BLaER1 (cell line): ENCODE measurements around the gene GCNT2.
"Not testable (repeated sequence)": the region's sequence is repeated elsewhere in the genome, so short reads cannot be mapped to it uniquely, and the experiment has no call there.

Source experiments
- H3K27ac ChIP-seq: shearing (Covaris generic); formaldehyde crosslinking; 2 replicates; pipeline ENCODE4 v1.8.1; 2022
- H3K27me3 ChIP-seq: shearing (Covaris generic); formaldehyde crosslinking; 2 replicates; pipeline ENCODE4 v1.8.1; 2022
- H3K36me3 ChIP-seq: shearing (Covaris generic); formaldehyde crosslinking; 2 replicates; pipeline ENCODE4 v1.8.1; 2022
- H3K4me1 ChIP-seq: shearing (Covaris generic); formaldehyde crosslinking; 2 replicates; pipeline ENCODE4 v1.8.1; 2022
- H3K4me2 ChIP-seq: shearing (Covaris generic); formaldehyde crosslinking; 2 replicates; pipeline ENCODE4 v1.8.1; 2022
- H3K4me3 ChIP-seq: shearing (Covaris generic); formaldehyde crosslinking; 2 replicates; pipeline ENCODE4 v1.8.1; 2022
- H3K9ac ChIP-seq: shearing (Covaris generic); formaldehyde crosslinking; 2 replicates; pipeline ENCODE4 v1.8.1; 2022
- H3K9me3 ChIP-seq: shearing (Covaris generic); formaldehyde crosslinking; 2 replicates; pipeline ENCODE4 v1.8.1; 2022
- H4K20me1 ChIP-seq: shearing (Covaris generic); formaldehyde crosslinking; 2 replicates; pipeline ENCODE4 v1.8.1; 2022
- Cebpa-rat ChIP-seq: shearing (Covaris generic); IDR thresholded peaks from 2 replicates; pipeline ENCODE4 v1.8.1; 2022

Gene GCNT2

DNA sequence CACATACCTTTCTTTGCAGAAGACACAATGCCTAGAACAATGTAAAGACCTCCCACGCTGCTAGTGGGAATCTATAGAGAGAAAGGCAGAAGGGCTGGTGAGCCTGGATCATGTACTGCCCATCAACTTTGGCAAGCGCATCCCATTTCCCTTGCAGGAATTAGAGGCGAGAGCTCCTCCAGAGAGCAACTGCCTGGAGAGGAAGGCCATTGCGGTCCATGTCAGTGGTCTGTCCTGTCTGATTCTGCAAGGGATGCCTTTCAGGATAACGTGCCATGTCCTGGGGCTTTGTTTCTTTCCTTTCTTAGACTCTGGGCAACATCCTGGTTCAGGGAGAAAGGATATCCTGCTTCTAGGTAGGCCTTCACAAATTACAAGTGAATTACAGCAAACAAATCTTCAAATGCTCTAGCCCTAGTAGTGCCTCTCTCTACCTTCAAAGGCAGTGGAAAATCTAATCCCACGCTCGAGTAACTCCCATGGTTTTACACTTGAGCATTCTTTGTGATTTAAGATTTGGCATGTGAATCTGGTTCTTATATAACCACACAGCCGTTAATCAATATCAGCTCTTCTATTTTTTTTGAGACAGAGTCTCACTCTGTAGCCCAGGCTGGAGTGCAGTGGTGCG lies 38.5 kb downstream of the GCNT2 start:
- no peaks in the 10 kb centered on the region for H3K9me3 ChIP-seq
- peak overlapping the region; percentile 56 for H3K4me2 ChIP-seq
- no peak overlapping the region for H3K4me3 ChIP-seq
- H3K4me1 ChIP-seq: peaks cover 44% of the 10 kb centered on the region
- H3K36me3 ChIP-seq: no peaks in the 10 kb centered on the region
- TF ChIP-seq Cebpa-rat: no peak
- no peaks in the 10 kb centered on the region for H4K20me1 ChIP-seq
- H3K9ac ChIP-seq: no peak overlapping the region
- H3K27ac ChIP-seq: no peak overlapping the region
- H3K27me3 ChIP-seq: no peaks in the 10 kb centered on the region

DNA sequence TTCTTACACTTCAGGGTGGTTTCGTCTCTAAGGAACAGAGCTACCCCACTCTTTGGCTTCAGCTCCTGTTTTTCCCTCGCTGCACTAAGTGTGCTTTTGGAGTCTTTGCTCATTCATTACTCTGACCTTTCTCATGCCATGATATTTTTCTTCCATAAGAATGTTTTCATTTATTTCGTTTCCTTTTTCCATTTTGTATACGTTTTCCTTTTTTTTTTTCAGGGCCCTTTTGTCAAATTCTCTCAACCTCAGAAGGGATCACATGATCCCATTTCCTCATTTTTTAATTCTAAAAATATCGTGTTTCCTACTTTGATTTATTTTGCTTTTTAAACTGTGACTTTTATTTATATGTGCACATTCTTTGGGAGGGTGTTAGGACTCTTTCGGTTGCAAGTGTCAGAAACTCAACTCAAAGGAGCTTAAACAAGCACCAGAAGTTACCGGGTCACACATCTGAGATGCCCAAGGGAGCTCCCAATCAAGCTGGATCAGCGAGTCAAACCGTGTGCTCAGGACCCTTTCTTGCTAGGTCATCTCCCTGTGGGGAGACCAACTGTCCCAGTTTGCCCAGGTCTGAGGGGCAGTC lies 40.6 kb downstream of the GCNT2 start:
- TF ChIP-seq Cebpa-rat: no peak
- Histone ChIP-seq H3K27ac (no peak overlapping the region), H3K4me1 (peaks cover 40% of the 10 kb centered on the region), H3K9me3 (no peaks in the 10 kb centered on the region), H3K9ac (no peak overlapping the region), H4K20me1 (no peaks in the 10 kb centered on the region), H3K27me3 (no peaks in the 10 kb centered on the region), H3K36me3 (no peaks in the 10 kb centered on the region), H3K4me2 (peak overlapping the region; percentile 56), H3K4me3 (no peak overlapping the region)

DNA sequence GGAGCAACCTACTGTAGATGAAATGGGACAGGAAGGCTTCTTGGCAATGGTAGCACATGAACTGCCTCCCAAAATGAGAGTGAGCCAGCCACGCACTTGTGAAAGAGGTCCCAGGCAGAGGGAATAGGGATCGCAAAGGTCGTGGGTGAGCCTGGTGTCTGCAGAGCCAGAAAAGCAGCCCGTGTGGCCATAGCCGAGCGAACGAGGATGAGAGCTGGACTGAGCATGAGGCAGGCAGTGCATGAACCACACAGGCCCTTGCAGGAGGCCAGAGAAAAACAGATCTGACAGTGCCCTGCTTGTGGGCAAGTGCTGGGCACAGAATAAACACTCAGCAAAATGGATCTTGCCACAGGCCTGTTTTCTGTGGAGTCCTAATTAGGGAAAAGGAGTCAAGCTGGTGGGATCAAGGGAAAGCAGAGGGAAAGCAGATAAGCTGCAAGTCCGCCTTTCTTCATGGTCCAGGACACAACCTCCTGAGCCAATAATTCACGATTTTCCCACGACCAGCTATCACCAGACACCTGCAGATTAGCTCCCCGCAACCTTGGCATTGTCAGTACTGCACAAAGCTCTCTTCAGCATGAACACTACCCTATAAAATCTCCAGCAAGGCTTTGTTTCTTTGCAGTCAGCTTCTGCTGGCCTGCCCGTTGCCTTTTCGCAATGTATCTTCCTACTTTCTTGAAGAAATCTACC lies 44.0 kb downstream of the GCNT2 start:
- H3K27me3 ChIP-seq: no peaks in the 10 kb centered on the region
- H3K36me3 ChIP-seq: no peaks in the 10 kb centered on the region
- H3K4me1 ChIP-seq: peaks cover 25% of the 10 kb centered on the region
- H3K4me3 ChIP-seq: no peak overlapping the region
- no peak overlapping the region for H3K9ac ChIP-seq
- H4K20me1 ChIP-seq: no peaks in the 10 kb centered on the region
- H3K27ac ChIP-seq: no peak overlapping the region
- H3K4me2 ChIP-seq: no peak overlapping the region
- no peak for TF ChIP-seq Cebpa-rat
- H3K9me3 ChIP-seq: no peaks in the 10 kb centered on the region

DNA sequence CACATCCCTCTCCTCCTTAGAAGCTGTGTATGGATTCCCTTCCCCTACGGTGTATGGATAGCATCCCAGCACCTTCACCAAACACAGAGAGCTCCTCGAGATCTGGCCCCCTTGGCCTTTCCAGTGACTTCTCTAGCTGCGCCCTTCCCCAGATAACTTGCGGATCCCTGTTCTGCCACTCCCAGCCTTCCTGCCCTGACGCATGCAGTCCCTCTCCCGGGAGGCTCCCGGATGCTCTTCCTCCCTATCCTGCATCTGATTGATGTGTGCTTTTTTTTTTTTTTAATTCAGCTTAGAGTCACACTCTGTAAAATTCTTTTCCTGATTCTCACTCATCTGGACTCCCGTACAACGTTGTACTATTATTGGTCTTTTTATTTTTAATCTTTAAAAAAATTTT lies 44.8 kb downstream of the GCNT2 start:
- TF ChIP-seq Cebpa-rat: no peak
- Histone ChIP-seq H4K20me1 (no peaks in the 10 kb centered on the region), H3K4me3 (no peak overlapping the region), H3K27me3 (no peaks in the 10 kb centered on the region), H3K4me2 (no peak overlapping the region), H3K9me3 (no peaks in the 10 kb centered on the region), H3K27ac (no peak overlapping the region), H3K36me3 (no peaks in the 10 kb centered on the region), H3K9ac (no peak overlapping the region), H3K4me1 (peaks cover 17% of the 10 kb centered on the region)

DNA sequence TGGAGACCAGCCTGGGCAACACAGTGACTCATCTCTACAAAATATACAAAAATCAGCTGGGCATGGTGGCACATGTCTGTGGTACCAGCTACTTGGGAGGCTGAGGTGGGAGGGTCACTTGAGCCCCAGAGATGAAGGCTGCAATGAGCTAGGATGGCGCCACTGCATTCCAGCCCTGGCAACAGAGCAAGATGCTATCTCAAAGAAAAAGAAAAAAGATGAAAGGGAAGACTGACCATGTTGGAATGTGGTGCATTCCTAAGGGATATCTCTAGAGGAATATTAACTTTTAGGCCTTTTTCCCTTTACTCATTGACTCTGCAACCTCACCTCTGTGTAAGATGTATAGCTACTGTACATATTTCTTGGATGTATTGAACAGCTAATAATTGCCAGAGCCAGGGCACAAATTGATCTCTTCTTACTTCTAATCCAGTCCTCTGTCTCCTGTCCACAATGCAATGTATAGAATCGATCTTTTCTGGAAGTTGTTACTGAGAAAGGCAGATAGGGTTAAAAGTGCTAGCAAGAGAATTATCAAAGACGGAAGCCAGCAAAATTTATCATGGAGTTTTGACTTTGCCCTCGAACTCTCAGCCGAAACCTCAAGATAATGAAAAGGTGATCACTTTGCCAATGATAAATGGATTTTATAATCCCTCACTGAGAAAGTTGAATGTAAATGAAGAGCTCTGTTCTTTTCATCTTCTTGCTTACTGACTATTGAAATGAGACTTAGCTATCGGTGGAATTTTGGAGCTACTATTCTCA lies 46.3 kb downstream of the GCNT2 start:
- Histone ChIP-seq H3K4me3 (no peak overlapping the region), H3K4me1 (peaks cover 2% of the 10 kb centered on the region; the same call in 1 of the 2 replicates), H3K27me3 (no peaks in the 10 kb centered on the region), H3K4me2 (no peak overlapping the region), H3K27ac (no peak overlapping the region), H4K20me1 (no peaks in the 10 kb centered on the region), H3K9ac (no peak overlapping the region), H3K36me3 (no peaks in the 10 kb centered on the region), H3K9me3 (no peaks in the 10 kb centered on the region)
- TF ChIP-seq Cebpa-rat: no peak

DNA sequence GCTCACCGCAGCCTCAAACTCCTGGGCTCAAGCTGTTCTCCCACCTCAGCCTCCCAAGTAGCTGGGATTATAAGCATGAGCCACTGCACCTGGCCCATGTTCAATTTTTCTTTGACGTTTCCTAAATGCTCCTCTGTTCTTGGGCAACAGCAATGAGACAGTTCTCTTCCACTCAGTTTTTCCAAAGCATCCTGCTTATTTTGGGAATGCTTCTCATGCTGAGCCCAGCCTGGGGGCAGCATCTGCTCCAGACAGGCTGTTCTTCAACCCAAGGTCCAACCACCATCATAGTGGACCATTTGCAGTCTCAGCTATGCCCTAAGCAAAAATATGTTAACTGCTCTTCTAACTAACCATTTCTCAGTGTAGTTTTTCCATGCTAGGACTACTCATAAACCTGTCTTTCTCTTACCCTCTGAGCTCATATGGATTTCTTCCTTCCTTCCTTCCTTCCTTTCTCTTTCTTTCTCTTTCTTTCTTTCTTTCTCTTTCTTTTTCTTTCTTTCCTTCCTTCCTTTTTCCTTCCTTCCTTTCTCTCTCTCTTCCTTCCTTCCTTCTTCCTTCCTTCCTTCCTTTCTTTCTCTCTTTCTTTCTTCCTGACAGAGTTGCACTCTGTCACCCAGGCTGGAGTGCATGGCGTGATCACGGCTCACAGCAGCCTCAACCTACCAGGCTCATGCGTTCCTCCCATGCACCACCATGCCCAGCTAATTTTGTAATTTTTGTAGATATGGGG lies 48.4 kb downstream of the GCNT2 start:
- Histone ChIP-seq H3K27me3 (no peaks in the 10 kb centered on the region), H3K4me3 (no peak overlapping the region), H4K20me1 (no peaks in the 10 kb centered on the region), H3K36me3 (no peaks in the 10 kb centered on the region), H3K4me2 (no peak overlapping the region), H3K4me1 (no peaks in the 10 kb centered on the region), H3K9ac (no peak overlapping the region), H3K9me3 (no peaks in the 10 kb centered on the region), H3K27ac (no peak overlapping the region)
- TF ChIP-seq Cebpa-rat: no peak

DNA sequence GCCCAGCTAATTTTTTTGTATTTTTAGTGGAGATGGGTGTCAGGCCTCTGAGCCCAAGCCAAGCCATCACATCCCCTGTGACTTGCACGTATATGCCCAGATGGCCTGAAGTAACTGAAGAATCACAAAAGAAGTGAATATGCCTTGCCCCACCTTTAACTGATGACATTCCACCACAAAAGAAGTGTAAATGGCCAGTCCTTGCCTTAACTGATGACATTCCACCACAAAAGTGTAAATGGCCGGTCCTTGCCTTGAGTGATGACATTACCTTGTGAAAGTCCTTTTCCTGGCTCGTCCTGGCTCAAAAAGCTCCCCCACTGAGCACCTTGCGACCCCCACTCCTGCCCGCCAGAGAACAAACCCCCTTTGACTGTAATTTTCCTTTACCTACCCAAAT lies 54.4 kb downstream of the GCNT2 start:
- H3K27me3 ChIP-seq, H3K4me1 ChIP-seq, H3K9me3 ChIP-seq, H3K27ac ChIP-seq, H4K20me1 ChIP-seq, H3K36me3 ChIP-seq, H3K9ac ChIP-seq, H3K4me3 ChIP-seq, H3K4me2 ChIP-seq: not testable (repeated sequence)

DNA sequence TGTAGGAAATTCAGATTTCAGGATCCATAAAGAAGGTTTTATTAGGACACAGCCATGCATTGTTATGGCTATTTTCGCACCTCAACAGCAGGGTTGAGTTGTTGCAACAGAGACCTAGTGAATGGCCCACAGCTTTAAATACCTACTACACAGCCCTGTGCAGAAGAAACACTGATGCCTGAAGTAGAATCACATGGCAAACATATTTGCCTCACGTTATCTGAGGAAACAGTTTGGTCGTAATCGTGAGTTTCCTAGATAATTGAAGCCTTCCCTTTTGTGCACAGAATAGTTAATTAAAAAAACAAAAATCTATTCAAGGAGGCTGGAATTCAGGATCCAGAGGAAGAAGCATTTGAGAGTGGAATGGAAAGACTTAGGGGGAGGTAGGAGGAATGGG lies 55.1 kb downstream of the GCNT2 start:
- H3K36me3 ChIP-seq: no peaks in the 10 kb centered on the region
- no peak overlapping the region for H3K9ac ChIP-seq
- TF ChIP-seq Cebpa-rat: no peak
- no peaks in the 10 kb centered on the region for H3K9me3 ChIP-seq
- H3K4me1 ChIP-seq: no peaks in the 10 kb centered on the region
- H3K4me3 ChIP-seq: no peak overlapping the region
- H3K4me2 ChIP-seq: no peak overlapping the region
- H3K27ac ChIP-seq: no peak overlapping the region
- no peaks in the 10 kb centered on the region for H4K20me1 ChIP-seq
- H3K27me3 ChIP-seq: no peaks in the 10 kb centered on the region

DNA sequence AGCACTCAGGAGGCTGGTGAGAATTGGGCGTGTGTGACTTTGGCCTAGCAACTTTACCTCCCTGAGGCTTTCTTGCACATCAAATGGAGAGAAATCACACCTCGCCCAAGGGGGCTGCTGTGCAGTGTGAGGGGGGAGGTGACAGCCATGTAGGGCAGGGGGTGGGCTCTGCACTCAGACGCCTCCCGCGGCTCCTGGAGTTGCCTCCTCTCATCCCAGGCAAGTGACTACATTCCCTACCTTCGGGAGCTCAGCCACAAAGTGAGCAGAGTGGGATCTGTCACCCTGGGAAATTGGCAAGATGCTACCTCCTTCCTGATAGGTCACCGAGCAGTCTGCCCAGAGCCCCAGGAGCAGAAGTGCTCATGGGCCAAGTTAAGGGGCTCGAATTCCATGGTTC lies 56.0 kb downstream of the GCNT2 start:
- Histone ChIP-seq H3K27ac (no peak overlapping the region), H3K9me3 (no peaks in the 10 kb centered on the region), H4K20me1 (no peaks in the 10 kb centered on the region), H3K9ac (no peak overlapping the region), H3K4me2 (no peak overlapping the region), H3K4me1 (no peaks in the 10 kb centered on the region), H3K27me3 (no peaks in the 10 kb centered on the region), H3K36me3 (no peaks in the 10 kb centered on the region), H3K4me3 (no peak overlapping the region)
- TF ChIP-seq Cebpa-rat: no peak

DNA sequence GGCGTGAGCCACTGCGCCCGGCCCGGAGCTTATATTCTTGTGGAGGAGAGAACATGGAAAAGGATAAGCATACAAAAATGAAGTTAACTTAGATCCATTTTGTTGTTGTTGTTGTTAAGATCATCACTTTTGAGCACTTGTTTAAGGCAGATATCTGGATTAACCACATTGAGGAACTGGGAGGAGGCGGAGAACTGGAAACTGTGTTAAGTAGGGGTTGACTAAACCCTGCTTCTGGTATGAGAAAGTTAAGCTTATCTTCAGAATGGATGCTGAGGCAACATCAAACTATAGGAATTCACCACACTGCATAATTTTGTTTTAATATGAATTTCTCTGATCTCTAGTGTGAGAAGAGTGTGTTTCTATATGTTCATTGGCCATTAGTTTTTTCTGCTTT lies 57.6 kb downstream of the GCNT2 start:
- no peak for TF ChIP-seq Cebpa-rat
- no peak overlapping the region for H3K9ac ChIP-seq
- H3K27ac ChIP-seq: no peak overlapping the region
- H3K9me3 ChIP-seq: no peaks in the 10 kb centered on the region
- no peaks in the 10 kb centered on the region for H3K36me3 ChIP-seq
- H3K4me2 ChIP-seq: no peak overlapping the region
- no peaks in the 10 kb centered on the region for H3K4me1 ChIP-seq
- no peaks in the 10 kb centered on the region for H4K20me1 ChIP-seq
- no peaks in the 10 kb centered on the region for H3K27me3 ChIP-seq
- no peak overlapping the region for H3K4me3 ChIP-seq
